HG03565 (cell line): ENCODE results near the gene TTPAL.

Source experiments
- ATAC-seq: cut with Tn5 transposase; IDR thresholded peaks from one replicate; pipeline ENCODE4 v1.9.1; 2021; ENCODE audit warnings: mild to moderate bottlenecking, moderate library complexity; ENCODE audit not compliant: unreplicated experiment

The TTPAL gene

DNA sequence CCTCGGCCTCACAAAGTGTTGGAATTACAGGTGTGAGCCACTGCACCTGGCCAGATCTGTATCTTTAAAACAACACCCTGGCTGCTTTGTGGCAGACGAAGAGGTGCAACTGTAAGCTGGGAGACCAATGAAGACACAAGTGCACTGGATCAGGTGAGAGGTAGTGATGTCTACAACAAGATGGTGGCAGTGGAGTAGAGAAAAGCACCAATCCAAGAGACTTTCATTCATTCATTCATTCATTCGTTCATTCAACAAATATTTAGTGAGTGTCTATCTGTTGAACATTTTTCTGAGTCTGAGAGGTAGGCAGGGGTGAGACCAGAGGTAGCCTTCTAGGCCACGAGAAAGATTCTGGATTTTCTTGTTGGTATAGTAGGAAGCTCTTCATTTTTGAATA lies 36.9 kb upstream of the TTPAL start:
- no peak for ATAC-seq

DNA sequence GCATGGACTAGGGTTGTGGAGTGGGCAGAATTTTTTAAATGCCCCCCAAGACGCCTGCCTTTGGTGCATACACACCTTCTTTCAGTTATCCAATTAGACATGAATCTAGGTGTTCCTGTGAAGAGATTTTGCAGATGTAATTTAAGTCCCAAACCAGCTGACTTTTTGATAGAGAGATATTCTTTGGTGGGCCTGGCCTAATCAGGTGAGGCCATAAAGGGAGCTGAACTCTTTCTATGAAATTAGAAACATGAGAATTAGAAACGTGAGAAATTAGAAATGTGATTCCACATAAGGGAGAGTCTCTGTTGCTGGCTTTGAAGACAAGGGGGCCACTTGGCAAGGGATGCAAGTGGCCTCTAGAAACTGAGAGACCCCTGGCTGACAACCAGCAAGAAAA lies 36.4 kb upstream of the TTPAL start:
- ATAC-seq = no peak

DNA sequence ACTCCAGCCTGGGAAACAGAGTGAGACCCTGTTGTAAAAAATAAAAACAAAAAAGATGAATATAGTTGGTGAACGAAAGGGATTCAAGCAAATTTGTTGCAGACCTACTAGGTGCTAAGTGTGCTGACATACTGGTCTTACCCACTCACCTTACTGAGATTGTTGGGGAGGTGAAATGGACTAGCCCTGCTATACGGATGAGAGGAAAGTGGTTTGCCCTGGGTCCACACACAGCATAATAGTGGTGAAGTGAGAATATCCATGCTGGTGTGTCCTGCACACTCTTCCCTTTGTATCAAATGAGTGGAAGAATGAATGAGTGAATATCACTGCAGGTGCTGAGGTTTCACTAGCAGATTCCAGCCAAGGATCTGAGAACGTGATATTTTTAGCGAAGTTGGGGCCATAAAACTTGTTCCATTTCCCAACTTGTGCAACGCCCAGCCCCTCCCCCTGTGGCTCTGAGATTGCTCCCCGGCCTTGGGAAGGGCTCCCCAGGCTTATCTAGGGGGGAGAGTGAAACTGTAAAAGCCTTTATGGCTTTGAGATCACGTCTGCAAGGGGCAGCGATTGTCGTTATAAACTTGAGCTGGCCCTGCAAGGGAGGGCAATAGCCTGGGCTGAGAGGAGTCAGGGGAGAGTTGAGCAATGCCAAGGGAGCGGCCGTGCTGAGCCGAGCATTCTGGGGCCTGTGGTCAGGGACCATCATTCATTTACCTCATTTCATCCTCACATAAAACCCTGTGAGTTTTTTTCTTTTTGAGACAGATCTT lies 33.2 kb upstream of the TTPAL start:
- ATAC-seq = no peak

DNA sequence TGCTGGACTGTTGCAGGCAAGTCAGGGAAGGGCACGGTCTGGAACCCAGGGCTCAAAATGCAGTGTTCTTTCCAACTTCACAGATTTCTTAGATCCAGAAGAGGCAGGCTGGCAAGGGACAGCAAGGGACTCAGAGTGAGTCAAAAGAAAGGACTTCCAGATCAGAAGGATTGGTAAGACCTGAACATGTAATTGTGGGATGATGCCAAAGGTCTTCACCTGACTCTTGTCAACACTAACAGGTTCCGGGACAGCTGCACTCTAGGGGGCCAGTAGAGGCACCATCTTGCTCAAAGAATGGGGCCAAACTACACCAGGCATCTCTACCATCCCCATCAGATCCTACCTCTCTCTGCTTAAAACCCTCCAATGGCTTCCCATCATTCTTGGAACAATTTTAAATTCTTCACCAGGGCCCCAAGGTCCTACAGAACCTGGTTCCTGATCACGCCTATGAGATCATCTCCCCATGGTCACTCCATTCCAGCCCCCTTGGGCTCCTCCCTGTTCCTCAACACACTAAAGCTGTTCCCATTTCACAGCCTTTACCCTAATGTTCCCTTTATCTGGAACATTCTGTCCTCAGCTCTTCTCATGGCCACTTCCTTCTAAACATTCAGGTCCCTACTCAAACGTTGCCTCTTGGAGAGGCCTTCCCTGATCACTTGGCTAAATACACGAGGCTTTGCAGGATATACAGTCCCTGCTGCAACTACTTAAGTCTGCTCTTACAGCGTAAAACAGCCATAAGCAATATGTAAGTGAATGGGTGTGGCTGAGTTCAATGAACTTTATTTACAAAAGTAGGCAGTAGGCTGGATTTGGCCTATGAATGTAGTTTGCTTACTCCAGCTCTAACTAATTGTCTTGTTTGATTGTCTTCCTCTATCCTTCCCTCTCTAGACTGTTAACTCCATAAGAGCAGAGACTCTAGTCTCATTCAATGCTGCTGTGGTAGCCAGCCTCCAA lies 29.6 kb upstream of the TTPAL start:
- ATAC-seq = no peak

DNA sequence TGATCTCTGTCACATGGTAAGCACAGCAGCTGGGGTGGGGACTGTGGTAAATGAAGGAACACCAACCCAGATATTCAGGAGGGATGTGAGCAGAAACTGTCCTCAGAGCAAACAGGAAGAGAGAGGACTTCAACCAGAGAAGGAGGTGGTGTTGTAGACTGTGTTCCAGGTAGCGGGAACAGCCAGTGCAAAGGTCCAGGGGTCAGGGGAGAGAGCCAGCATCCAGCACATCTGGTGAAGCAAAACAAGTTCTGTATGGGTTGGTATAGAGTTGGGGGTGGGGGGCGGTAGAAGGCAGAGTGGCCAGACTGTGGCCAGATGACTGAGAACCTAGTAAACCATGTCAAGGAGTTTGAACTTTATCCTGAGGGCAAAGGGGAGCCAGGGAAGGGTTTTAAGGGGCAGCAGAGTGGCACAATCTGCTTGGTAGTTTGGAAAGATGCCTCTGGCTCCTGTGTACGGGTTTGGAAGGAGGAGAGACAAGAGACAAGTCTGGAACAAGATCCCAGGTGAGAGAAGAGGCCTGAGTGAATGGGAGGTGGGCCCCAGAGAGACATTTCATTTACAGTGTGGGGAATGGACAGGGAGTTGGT lies 27.8 kb upstream of the TTPAL start:
- ATAC-seq = no peak

DNA sequence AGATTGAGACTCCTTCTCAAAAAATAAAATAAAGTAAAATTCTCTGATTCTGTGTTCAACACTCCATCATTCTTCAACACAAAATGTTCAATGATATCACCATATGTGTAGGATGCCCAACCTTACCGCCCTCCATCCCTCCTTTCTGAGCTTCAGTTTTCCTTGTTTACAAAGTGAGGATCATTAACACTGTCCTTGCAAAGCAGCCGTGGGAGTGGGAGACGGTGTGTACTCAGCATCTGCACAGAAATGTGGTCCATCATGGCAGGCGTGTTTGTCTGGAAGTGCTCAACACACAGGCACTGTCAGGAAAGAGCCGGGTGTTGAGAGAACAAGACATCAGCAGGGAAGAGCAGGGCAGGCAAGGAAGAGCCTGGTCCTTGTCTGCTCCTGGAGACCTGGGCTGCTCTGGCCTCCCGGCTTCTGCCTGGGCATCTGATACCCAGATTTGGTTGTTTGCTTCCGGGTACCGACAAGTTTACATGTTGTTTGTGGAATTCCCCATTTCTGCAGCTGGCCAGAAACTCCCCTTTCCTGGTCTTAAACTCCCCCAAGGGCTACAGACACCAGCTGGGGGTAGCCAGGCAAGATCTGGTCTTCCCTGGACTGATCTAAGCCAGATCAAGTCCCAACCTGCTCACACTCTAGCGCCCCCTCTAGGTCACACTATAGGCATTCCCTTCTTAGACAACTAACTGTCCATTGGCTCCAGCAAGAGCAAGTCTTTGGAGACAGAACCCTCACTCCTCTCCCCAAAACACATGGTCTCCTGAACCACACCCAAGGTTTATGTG lies 26.7 kb upstream of the TTPAL start:
- ATAC-seq = no peak

DNA sequence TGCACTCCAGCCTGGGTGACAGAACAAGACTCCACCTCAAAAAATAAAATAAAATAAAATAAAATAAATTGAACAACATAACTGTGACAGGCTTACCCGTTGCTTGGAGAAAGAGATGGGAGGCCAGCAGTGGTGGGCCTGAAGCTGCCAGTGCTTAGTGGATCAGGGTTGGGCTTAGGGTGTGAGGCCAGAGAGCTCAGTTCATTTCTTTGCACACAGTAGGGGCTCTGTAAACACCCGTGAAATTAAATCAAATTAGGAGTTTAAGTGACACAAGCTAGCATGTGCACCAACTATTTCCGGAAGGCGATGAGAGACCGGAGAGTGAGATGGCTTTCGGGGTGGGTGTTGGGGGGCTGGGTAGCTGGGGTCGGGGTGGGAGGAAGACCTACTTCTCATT lies 25.8 kb upstream of the TTPAL start:
- no peak for ATAC-seq

DNA sequence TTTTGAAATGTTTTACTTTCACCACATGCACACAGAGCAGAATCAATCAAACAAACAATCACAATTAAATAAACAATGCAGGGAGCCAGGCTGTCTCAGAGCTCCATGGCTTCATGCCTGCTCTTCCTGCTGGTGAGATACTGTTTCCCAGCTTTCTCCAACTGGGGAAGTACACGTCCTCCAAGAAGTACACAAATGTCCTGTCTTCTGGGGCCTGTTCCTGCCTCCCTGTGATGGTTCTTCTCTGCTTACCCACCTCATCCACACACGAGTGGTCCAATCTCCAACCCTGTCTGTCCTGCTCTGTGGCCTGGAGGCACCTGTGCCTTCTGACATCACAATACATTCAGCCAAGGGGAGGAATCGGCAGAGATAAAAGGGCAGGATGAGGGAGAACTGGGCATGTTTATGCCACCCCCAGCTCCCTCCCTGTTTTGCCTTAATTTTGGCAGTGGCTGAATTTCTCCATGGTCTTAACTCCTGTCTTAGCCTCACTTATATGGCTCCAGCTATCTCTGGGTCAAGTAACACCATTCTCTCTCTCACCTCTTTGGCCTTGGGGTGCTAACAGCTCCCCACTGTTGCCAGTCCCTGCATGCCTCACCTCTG lies 25.3 kb upstream of the TTPAL start:
- no peak for ATAC-seq

DNA sequence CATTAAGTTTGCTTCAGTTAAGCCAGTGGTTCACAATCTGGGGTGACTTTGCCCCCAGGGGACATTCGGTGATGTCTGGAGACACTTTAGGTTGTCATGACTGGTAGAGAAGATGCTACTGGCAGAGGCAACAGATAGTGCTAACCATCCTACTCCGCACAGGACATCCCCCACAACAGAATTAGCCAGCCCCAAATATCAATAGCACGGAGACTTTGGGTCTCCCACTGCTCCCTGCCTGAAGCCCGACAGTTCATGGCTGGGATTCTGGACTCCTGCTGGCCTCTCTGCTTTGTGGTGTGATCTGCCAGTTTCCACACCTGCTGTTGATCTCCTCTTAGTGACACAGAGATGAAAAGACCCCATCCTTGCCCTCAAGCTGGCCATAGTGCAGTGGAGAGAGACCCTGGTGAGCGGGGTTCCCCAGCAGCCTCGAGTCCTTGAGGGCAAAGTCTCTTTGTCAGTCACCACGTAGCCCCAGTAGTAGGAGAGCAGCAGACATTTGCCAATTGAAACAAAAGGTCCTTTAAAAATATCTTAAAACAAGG lies 24.7 kb upstream of the TTPAL start:
- no peak for ATAC-seq

DNA sequence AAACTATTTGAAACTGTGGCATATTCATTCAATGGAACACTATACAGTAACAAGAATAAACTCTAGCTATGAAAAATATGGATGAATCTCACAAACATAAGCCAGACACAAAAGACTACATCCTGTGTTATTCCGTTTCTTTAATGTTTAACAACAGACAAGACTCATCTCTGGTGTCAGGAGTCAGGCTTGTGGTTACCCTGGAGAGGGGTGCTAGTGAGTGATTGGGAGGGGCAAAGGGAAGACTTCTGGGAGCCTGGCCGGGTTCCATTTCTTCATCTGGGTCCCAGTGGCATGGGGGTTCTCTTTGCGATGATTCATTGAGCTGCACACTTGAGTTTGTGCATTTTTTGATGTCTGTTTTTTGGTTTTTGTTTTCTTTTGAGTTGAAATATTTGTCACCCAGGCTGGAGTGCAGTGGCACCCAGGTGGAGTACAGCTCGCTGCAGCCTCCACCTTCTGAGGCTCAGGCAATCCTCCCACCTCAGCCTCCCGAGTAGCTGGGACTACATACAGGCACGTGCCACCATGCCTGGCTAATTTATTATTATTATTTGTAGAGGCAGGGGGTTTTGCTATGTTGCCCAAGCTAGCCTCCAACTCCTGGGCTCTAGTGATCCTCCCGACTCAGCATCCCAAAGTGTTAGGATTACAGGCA lies 21.2 kb upstream of the TTPAL start:
- ATAC-seq = no peak

DNA sequence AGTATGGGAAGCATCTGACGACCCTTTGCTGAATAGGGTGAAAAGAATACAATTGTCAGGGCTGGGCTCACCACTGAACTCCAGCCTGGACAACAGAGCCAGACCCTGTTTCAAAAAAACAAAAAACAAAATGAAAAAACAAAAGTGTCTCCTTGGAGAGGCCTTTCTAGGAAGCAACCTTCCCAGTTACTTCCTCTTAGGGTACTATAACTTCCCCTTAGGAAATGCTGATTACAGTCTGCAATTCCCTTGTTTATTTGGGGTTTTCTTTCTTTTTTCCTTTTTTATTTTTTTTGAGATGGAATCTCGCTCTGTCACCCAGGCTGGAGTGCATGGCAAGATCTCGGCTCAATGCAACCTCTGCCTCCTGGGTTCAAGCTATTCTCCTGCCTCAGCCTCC lies 20.5 kb upstream of the TTPAL start:
- ATAC-seq = no peak

DNA sequence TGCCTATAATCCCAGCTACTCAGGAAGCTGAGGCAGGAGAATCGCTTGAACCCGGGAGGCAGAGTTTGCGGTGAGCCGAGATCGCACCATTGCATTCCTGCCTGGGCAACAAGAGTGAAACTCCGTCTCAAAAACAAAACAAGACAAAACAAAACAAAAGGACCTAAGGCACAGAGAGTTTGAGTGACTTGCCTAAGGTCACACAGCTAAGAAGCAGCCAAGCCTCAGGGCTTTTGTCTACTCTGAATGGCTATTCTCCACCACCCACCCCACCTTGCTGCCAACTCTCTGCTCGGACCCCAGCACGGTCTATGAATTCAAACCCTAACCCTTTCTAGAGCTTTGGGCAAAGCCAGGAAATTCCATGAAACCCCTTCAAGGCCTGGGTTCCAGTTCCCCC lies 19.1 kb upstream of the TTPAL start:
- ATAC-seq = no peak

DNA sequence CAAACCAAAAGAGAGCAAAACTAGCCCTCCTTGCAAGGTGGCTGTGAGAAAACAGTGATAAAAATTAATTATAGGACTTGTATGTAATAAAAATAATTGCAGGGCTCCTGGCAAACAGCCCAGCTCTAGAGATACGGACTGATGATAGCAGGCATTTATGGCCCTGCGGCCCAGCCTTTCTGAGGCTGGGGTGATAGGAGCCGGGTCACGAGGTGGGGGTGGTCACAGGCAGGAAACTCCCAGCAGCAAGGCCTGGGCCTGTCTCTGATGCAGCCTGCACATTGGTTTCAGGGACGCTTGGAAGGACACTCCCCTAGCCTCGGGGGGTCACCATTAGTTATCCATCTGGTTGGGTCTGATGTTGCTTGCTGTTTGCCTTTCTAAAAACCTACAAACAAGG lies 18.7 kb upstream of the TTPAL start:
- no peak for ATAC-seq

DNA sequence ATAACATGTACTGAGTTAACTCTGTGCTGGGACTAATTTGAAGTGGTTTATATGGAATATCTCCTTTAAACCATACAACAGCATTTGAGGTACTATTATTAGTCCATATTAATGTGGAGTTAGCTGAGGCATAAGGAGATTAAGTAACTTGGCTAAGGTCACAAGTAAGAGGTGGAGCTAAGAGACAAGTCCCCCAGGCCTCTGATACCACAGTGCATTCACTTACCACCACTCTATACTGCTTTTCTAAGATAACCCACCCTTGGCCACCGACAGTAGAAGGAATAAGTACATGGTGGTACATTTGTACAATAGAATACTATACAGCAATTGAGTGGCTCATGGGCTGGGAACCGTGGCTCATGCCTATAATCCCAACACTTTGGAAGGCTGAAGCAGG lies 16.4 kb upstream of the TTPAL start:
- no peak for ATAC-seq

DNA sequence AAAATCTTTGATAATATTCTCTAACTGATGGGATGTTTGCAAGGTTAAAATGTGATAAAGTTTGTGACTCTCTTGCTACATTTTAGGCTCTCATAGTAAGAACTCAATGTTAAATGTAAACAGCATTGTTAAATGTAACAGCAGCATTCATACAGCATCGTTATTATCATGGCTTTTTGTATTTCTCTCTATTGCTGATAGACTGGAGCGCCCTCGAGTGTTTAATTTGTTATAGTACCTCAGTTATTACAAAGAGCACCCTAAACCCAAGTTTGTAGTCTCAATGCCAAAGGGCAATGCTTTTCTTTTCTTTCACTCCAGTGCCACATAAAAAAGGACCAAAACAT lies 14.9 kb upstream of the TTPAL start:
- ATAC-seq = no peak

DNA sequence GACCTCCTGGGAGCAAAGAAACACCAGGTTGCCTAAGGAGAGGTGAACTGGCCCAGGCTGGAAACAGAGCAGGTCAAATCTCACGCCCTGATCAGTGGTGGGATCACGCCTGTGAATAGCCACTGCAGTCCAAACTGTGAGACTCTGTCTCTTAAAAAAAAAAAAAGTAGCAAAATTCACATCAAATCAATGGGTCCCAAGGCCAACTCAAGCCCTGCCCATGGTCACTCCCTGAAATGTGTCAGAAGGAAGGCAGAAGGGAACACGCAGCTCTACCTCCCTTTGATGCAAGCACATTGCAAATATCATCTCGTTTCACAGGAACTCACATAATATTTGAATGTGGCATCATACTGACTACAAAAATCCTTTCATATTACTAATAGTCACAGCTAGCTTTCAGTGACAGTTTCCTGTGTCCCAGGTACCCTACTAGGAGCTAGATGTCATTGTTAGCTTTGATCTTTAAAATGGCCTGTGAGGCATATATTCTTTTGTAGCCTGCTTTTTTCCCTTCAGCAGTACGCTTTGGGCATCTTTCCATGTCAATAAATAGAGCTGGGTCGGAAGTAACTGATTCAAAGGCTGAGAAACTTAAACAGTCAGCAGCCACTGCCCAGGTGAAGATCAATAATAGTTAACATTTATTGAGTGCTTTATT lies 14.4 kb upstream of the TTPAL start:
- ATAC-seq = no peak

DNA sequence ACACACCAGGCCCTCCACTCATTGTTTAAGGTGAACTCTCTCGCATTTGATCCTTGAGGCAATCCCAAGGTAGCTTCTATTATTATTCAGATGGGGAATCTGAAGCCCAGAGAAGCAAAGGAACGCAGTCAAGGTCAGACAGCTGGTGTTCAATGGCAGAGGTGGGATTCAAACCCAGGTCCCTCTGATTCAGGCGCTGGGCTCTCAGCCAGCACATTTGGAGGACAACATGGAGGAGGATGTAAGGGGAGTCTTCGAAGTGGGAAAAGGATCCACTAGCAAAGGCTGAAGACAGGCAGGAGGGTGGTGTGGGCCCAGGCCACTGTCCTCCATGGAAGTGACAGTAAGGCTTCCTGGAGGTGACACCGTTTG lies 13.9 kb upstream of the TTPAL start:
- ATAC-seq = no peak

DNA sequence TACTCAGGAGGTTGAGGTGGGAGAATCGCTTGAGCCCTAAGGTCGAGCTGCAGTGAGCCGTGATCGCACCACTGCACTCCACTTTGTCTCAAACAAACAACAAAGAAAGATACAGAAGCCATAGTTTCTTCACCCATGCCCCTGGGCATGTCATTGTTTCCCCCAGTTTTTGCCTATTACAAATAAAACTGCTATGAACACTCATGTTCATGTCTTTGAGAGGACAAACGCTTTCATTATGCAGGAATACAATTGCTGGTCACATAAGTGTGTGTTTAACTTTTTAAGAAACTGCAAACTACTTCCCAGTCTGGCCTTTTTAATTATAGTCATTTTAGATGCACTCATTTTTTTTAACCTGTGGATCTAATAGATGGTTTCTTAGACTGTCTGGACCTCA lies 12.2 kb upstream of the TTPAL start:
- no peak for ATAC-seq

DNA sequence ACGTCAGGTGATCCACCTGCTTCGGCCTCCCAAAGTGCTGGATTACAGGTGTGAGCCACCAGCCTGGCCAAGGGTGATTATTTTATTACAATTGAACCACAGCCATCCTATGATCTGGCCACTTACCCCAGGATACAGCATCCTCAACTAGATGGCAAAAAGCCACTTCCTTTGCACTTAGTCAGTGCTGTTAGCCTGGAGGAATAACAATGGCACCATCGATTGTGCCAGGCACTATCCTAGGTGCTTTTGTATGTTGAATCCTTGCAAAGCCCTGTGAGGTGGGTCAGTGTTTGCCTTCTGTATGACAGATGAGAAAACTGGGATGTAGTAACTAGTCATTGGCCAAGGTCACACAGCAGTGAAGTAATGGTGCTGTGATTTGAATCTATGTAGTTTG lies 11.2 kb upstream of the TTPAL start:
- ATAC-seq = no peak
